Suprapubic skin (tissue), 3 donors: Measurements from ENCODE around the gene SH3PXD2B.

ENCODE experiments used
- CTCF ChIP-seq, 2 donors: fragments of 200-600 bp in 1 of 2; fragments of 450-650 bp in 1 of 2; sonication (generic) in 1 of 2; IDR thresholded peaks; one replicate each; pipeline ENCODE4 v1.5.1; 2016 to 2019; ENCODE audit warnings: antibody characterized with exemption in 2 of 2, mild to moderate bottlenecking in 1 of 2, moderate library complexity in 1 of 2
- EP300 ChIP-seq: sonication (generic); formaldehyde crosslinking; IDR thresholded peaks from one replicate; pipeline ENCODE4 v1.6.1; 2017; ENCODE audit warnings: antibody characterized with exemption
- POLR2A ChIP-seq, 2 donors: fragments of 450-650 bp; IDR thresholded peaks; one replicate each; pipeline ENCODE4 v1.6.1; 2017; ENCODE audit warnings: antibody characterized with exemption in 2 of 2, mild to moderate bottlenecking in 2 of 2, moderate library complexity in 2 of 2

- TF ChIP-seq CTCF (IDR thresholded peaks at IDR 0.05) (no peak), POLR2A (IDR thresholded peaks at IDR 0.05) (no peak), EP300 (no peak)
Observed at GRCh38 chr5:172276214-172276613, 178.1 kb downstream of the SH3PXD2B start.
